Muscle layer of colon (tissue), 2 donors: ENCODE measurements around the gene IL16.

Experiments
- H3K27ac ChIP-seq: one replicate; pipeline ENCODE4 v1.7.0; 2013; ENCODE audit warnings: low read depth, mild to moderate bottlenecking, low read length, moderate library complexity
- H3K27me3 ChIP-seq, 2 donors: one replicate each; pipeline ENCODE4 v1.7.0; 2013; ENCODE audit warnings: low read length in 2 of 2, mild to moderate bottlenecking in 2 of 2; ENCODE audit not compliant: insufficient read depth in 2 of 2, control insufficient read depth in 1 of 2
- H3K36me3 ChIP-seq: one replicate; pipeline ENCODE4 v1.7.0; 2013; ENCODE audit warnings: mild to moderate bottlenecking, low read length; ENCODE audit not compliant: insufficient read depth
- H3K4me1 ChIP-seq: one replicate; pipeline ENCODE4 v1.7.0; 2013; ENCODE audit warnings: mild to moderate bottlenecking, low read length; ENCODE audit not compliant: insufficient read depth
- H3K4me3 ChIP-seq, 2 donors: one replicate each; pipeline ENCODE4 v1.7.0; 2013; ENCODE audit warnings: low read length in 2 of 2, low read depth in 1 of 2, mild to moderate bottlenecking in 1 of 2, moderate library complexity in 1 of 2
- H3K9ac ChIP-seq: one replicate; pipeline ENCODE4 v1.7.0; 2013; ENCODE audit warnings: low read length
- H3K9me3 ChIP-seq: one replicate; pipeline ENCODE4 v1.7.0; 2013; ENCODE audit warnings: mild to moderate bottlenecking, low read length
- donor health status: abdominal sarcoma.
- donor health status: Adenocarcinoma of cecum.

IL16 gene

GRCh38 chr15:81273855-81274254, 77.2 kb downstream of the IL16 start:
- no peaks in the 10 kb centered on the region for H3K4me1 ChIP-seq
- no peaks in the 10 kb centered on the region for H3K36me3 ChIP-seq
- no peak overlapping the region for H3K9ac ChIP-seq
- H3K27me3 ChIP-seq = no peaks in the 10 kb centered on the region
- no peak overlapping the region for H3K27ac ChIP-seq
- H3K4me3 ChIP-seq = no peak overlapping the region
- H3K9me3 ChIP-seq = no peaks in the 10 kb centered on the region

GRCh38 chr15:81274255-81274654, 77.6 kb downstream of the IL16 start:
- Histone ChIP-seq H3K27ac (no peak overlapping the region), H3K9ac (no peak overlapping the region)

GRCh38 chr15:81274931-81275707, 78.4 kb downstream of the IL16 start:
- H3K36me3 ChIP-seq = no peaks in the 10 kb centered on the region
- H3K9ac ChIP-seq = no peak overlapping the region
- no peak overlapping the region for H3K4me3 ChIP-seq
- peaks cover 7% of the 10 kb centered on the region for H3K4me1 ChIP-seq
- no peaks in the 10 kb centered on the region for H3K27me3 ChIP-seq
- H3K9me3 ChIP-seq = no peaks in the 10 kb centered on the region
- H3K27ac ChIP-seq = no peak overlapping the region

More at GRCh38 chr15:81274255-81274654, 77.6 kb downstream of the IL16 start:
- Histone ChIP-seq H3K4me3 (no peak overlapping the region), H3K4me1 (no peaks in the 10 kb centered on the region), H3K27me3 (no peaks in the 10 kb centered on the region), H3K36me3 (no peaks in the 10 kb centered on the region), H3K9me3 (no peaks in the 10 kb centered on the region)

- H3K4me3 ChIP-seq = no peak overlapping the region
- H3K9me3 ChIP-seq = no peaks in the 10 kb centered on the region
- H3K27ac ChIP-seq = no peak overlapping the region
- H3K36me3 ChIP-seq = no peaks in the 10 kb centered on the region
- no peaks in the 10 kb centered on the region for H3K27me3 ChIP-seq
- H3K9ac ChIP-seq = no peak overlapping the region
- peaks cover 9% of the 10 kb centered on the region for H3K4me1 ChIP-seq
Observed at GRCh38 chr15:81275711-81276392, 79.2 kb downstream of the IL16 start.

GRCh38 chr15:81276967-81277366, 80.3 kb downstream of the IL16 start:
- Histone ChIP-seq H3K4me1 (peaks cover 9% of the 10 kb centered on the region), H3K27me3 (no peaks in the 10 kb centered on the region), H3K9ac (no peak overlapping the region), H3K27ac (no peak overlapping the region), H3K9me3 (no peaks in the 10 kb centered on the region), H3K4me3 (no peak overlapping the region), H3K36me3 (no peaks in the 10 kb centered on the region)

GRCh38 chr15:81277851-81278250, 81.2 kb downstream of the IL16 start:
- no peaks in the 10 kb centered on the region for H3K36me3 ChIP-seq
- no peaks in the 10 kb centered on the region for H3K9me3 ChIP-seq
- H3K9ac ChIP-seq = no peak overlapping the region
- no peak overlapping the region for H3K4me3 ChIP-seq
- H3K27ac ChIP-seq = no peak overlapping the region
- H3K4me1 ChIP-seq = peaks cover 9% of the 10 kb centered on the region
- no peaks in the 10 kb centered on the region for H3K27me3 ChIP-seq

GRCh38 chr15:81278306-81279029, 81.8 kb downstream of the IL16 start:
- Histone ChIP-seq H3K9me3 (no peaks in the 10 kb centered on the region), H3K4me3 (no peak overlapping the region), H3K27me3 (no peaks in the 10 kb centered on the region), H3K4me1 (peaks cover 9% of the 10 kb centered on the region), H3K9ac (no peak overlapping the region), H3K36me3 (no peaks in the 10 kb centered on the region), H3K27ac (no peak overlapping the region)

- Histone ChIP-seq H3K27ac (no peak overlapping the region), H3K9me3 (no peaks in the 10 kb centered on the region), H3K27me3 (no peaks in the 10 kb centered on the region), H3K9ac (no peak overlapping the region), H3K4me1 (peaks cover 9% of the 10 kb centered on the region), H3K4me3 (no peak overlapping the region), H3K36me3 (no peaks in the 10 kb centered on the region)
Observed at GRCh38 chr15:81279621-81280485, 83.2 kb downstream of the IL16 start.

- peaks cover 9% of the 10 kb centered on the region for H3K4me1 ChIP-seq
- H3K27ac ChIP-seq = no peak overlapping the region
- no peak overlapping the region for H3K4me3 ChIP-seq
- no peak overlapping the region for H3K9ac ChIP-seq
- no peaks in the 10 kb centered on the region for H3K9me3 ChIP-seq
- H3K27me3 ChIP-seq = no peaks in the 10 kb centered on the region
- no peaks in the 10 kb centered on the region for H3K36me3 ChIP-seq
Observed at GRCh38 chr15:81280696-81281455, 84.2 kb downstream of the IL16 start.

GRCh38 chr15:81281456-81281735, 84.7 kb downstream of the IL16 start:
- no peak overlapping the region for H3K27ac ChIP-seq
- no peaks in the 10 kb centered on the region for H3K27me3 ChIP-seq
- H3K9me3 ChIP-seq = no peaks in the 10 kb centered on the region
- H3K9ac ChIP-seq = no peak overlapping the region
- peaks cover 9% of the 10 kb centered on the region for H3K4me1 ChIP-seq
- H3K36me3 ChIP-seq = no peaks in the 10 kb centered on the region
- H3K4me3 ChIP-seq = no peak overlapping the region
